Stimulated activated CD8-positive, alpha-beta memory T cell treated with anti-CD3 and anti-CD28 coated beads, Interleukin-15, amount 100 ng/mL, for 4 hours (primary cell): ENCODE results near the gene TAF7L.
"Not testable (repeated sequence)": the region's sequence is repeated elsewhere in the genome, so short reads cannot be mapped to it uniquely, and the experiment has no call there.

ENCODE experiments used
- DNase-seq, 2 donors: peaks; one replicate each; pipeline ENCODE4 v3.0.0-alpha.2; 2020; ENCODE audit warnings: low read depth in 2 of 2

Gene TAF7L

DNA sequence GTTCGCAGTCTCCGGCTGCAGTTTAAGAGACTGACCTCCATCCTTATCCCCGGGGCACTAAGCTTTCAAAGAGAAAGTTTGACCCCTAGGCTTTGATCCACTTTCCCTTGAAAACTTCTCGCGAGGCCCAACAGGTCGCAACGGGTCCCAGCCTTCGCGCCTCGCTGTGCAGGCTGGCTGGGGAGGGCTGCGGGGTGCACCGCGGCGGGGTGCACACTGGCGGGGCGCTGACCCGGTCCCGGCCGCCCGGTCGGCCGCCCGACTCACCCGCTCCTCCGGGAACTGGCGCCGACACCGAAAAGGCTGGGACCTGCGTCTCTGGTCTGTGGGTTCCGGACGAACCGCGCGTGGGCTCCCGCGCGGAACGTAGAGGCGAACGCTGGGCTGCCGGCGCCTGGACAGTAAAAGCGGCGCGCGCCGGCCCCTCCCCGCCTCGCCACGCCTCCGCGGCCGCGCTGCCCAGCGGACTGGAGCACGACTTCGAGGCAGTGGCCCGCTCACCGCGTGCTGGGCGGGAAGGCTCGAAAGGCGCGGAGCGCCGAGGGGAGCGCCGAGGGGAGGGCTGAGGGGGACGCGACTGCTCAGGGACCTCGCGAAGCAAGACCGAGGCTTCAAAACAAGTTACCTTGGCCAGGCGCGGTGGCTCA lies at the start of gene TAF7L:
Gene TAF7L, minus strand, starts transcription at position 378 of the 647 bp plus-strand sequence. CDS start 3,791 bp downstream, outside the sequence.
- no peak for DNase-seq

- DNase-seq: no peak
These were observed 46.7 kb upstream of the TAF7L start for GRCh38 chrX:101337776-101338271.

DNA sequence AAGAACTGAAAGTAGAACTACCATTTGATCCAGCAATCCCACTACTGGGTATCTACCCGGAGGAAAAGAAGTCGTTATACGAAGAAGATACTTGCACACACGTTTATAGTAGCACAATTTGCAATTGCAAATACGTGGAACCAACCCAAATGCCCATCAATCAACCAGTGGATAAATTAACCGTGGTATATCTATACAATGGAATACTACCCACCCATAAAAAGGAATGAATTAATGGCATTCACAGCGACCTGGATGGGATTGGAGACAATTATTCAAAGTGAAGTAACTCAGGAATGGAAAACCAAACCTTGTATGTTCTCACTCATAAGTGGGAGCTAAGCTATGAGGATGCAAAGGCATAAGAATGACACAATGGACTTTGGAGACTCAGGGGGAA lies 43.2 kb upstream of the TAF7L start:
- DNase-seq: not testable (repeated sequence)

GRCh38 chrX:101326600-101326999 lies 35.5 kb upstream of the TAF7L start:
- not testable (repeated sequence) for DNase-seq

DNA sequence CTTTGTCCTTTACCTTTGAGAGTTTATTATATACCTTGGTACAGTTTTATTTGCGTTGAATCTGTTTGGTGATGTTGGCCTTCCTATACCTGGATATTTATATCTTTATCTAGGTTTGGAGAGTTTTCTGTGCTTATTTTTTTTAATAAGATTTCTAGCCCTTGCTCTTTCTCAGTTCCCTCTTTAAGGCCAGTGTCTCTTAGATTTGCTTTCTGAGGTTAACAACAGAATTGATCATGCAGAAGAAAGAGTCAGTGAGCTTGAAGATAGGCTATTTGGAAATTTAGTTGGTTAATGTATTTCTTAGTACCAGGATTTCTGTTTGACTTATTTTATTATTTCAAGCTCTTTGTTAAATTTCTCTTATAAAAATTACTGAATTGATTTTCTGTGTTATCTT lies 12.7 kb upstream of the TAF7L start:
- no peak for DNase-seq

DNA sequence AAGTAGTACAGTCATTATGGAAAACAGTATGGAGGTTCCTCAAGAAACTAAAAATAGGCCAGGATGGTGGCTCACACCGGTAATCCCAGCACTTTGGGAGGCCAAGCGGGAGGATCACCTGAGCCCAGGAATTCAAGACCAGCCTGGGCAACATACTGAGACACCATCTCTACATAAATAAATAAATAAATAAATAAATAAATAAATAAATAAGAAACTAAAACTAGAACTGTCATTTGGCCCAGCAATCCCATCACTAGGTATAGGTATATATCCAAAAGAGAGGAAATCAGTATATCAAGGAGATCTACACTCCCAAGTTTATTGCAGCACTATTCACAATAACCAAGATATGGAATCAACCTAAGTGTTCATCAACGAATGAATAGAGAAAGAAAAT lies 4.5 kb upstream of the TAF7L start:
- DNase-seq: not testable (repeated sequence)

DNA sequence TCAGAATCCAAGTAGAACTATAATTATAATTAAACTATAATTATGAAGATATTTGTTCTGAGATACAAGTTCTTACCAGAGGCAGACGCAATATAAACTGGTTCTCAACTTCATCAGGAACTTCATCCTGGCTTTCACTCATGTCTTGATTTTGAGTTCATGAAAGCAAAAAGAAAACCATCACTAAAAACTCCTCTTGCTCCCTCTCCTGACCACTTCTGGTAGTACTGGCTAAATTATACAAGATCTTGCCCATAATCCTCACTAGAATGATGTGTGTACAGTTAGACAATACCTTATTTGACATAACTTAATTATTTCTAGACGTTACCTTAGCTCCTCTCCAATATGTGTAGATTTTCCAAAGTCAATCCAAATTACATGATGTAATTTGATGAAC lies 3.7 kb downstream of the TAF7L start:
- no peak for DNase-seq

GRCh38 chrX:101276238-101276637 lies 14.9 kb downstream of the TAF7L start:
- no peak for DNase-seq

DNA sequence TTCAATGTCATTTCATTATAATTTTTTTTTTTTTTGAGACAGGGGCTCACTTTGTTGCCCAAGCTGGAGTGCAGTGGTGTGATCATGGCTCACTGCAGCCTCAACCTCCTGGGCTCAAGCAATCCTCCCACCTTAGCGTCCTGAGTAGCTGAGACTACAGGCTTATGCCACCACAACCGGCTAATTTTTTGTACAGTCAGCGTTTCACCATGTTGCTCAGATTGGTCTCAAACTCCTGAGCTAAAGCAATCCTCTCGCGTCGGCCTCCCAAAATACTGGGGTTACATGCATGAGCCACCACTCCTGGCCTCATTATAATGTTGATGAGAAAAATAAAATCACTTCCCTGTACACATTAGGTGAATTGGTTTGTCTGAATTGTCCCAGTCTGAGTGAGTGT lies 16.9 kb downstream of the TAF7L start:
- no peak for DNase-seq

- no peak for DNase-seq
These were observed 25.2 kb downstream of the TAF7L start for GRCh38 chrX:101265869-101266428.

DNA sequence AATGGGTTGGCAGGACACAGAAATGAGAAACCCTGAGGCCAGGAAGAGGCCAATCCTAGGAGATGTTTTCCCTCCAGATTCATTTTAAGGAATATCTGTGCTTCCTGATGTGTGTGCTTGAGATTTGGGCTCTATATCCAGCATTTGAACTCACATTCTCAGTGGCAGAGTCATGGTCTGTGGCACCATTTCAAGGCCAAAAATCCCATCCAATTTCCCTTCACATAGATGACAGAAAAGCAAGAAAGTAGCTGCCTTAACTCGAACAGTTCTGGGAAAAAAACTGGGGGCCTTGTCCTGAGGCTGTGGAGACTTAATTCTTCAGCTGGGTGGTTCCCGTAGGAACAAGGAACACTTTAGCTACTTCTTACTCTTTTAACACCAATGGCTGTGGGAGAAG lies 27.4 kb downstream of the TAF7L start:
- no peak for DNase-seq

DNA sequence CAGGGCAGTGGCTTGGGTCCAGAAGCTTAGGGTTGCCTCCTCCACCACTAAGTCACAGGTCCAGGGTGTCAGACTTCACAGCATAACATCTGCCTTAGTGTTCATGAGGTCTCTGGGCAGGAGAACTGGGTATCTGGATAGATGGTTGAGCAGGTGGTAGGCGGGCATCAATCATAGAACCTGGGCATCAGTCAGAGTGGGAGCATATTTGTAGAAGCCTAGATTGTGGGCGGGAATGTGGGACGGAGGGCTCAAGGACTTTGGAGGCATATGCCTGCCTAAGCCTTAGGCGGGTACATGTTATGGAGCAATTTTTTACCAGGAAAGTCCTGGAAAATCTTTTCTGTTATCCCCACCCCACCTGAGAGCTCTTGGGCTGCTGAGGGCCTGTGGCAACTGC lies 28.5 kb downstream of the TAF7L start:
- no peak for DNase-seq

- DNase-seq: no peak
These were observed 30.7 kb downstream of the TAF7L start for GRCh38 chrX:101260435-101260834.

GRCh38 chrX:101258259-101258581 lies 32.9 kb downstream of the TAF7L start:
- DNase-seq: no peak

DNA sequence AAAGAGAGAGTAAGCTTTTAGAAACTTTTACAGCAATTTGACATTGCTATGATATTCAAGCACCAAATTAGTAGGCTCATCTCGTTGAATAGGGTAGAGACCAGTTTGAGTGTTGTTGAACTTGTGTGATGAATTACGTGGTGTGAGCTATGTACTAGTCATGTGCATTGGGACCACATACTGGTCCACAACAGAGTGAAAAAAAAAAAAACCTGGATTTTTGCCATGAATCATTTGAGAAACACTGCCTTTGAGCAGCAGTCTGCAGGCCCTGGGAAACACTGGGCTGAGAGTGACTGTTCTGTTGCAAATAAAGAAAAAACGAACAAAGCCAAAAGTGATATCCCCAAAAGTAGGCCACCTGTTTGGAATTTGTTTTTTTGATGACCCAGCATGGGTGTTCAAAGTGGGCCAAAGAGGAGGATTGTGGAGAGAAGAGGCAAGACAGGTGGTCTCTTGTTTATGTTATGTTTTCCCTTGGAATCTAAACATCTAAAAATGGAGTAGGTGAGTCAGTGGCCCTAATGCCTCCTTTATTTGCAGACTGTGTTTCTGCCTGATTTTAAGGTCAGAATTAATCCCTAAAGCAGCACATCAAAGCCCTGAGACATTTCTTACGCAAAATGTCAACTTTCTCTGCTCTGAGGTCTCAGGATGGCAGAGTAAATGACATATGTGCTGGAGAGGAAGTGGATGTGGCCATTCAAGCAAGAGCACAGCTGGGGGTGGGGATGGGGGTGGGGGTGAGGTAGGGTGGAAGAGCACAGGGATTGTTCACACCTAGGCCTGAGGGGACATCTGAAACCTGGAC lies 33.5 kb downstream of the TAF7L start:
- no peak for DNase-seq

DNA sequence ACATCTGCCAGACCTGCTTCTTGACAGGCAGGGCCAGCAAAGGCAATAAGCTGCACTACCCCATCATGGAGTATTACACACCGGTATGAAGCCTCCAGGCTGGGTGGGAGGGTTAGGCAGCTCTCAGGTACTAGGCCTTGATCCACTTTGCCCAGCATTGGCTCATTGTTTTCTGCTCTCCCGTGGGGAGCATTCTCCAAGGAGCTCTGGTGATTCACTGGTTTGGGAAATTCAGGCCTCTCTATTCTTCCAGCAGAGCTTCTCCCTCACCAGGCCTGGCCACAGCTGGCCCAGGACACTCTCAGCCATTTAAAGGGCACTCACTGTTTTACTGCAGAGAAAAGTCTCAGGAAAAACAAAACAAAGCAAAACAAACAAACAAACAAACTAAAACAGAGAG lies 38.5 kb downstream of the TAF7L start:
- DNase-seq: no peak

GRCh38 chrX:101241531-101241930 lies 49.6 kb downstream of the TAF7L start:
- DNase-seq: no peak

- no peak for DNase-seq
These were observed 54.1 kb downstream of the TAF7L start for GRCh38 chrX:101237041-101237440.

- DNase-seq: no peak
These were observed 58.8 kb downstream of the TAF7L start for GRCh38 chrX:101232316-101232715.

DNA sequence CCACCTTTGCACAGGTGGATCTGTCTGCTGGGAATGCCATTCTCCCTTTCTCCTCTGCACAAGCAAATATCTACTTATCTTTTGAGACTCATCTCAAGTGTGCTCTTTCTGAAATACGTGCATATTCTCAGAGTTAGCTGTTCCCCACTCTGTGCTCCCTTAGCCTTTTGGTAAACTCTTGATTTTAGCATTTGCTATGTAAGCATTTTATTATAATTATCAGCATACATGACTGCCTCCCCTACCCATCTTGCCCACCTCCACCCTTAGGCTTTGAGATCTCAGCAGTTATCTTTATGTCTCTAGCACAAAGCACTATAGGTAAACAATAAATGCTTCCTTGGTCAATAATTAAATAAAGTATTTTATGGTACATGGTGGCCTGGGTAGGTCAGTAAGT lies 60.1 kb downstream of the TAF7L start:
- DNase-seq: no peak

DNA sequence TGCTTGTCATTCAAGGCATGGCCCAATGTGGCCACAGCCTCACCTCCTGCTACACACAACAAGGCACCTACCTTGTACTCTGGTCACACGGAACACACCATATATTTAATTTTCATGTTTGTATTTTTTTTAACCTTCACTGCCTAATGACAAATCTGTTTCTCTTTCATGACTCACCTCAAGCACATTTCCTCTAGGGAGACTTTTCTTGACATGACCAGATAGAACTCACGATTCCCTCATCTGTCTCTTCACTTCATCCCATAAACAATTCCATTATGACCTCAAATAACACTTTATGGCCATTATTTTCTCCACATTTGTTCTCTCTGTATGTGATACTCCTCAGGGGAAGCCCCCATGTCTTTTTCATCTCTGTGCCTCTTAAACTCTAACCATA lies 60.5 kb downstream of the TAF7L start:
- DNase-seq: no peak

- no peak for DNase-seq
These were observed 62.0 kb downstream of the TAF7L start for GRCh38 chrX:101229170-101229569.

DNA sequence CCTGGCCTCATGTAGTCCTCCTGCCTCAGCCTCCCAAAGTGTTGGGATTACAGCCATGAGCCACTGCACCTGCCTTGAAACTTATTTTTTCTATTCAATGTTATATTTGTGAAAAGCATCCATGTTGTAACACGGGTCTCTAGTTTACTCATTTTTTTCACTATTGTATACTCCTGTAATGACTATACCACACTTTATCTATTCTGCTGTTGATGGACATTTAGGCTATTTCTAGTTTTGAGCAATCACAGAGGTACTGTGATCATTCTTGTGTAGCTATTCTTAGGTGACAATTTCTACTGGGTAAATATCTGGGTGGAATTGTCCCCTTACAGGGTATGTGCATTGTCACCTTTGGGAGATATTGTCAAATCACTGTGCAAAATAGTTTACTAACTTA lies 67.9 kb downstream of the TAF7L start:
- no peak for DNase-seq
